RWPE2 (cell line): Measurements from ENCODE around the gene NECAB2.

Experiments used
- ATAC-seq: fragments of 200-7000 bp; cut with Tn5 transposase; 3 replicates; pipeline ENCODE4 v1.9.1; 2021; ENCODE audit warnings: low read depth
- DNase-seq: peaks from one replicate; pipeline ENCODE4 v3.0.0-alpha.2; 2020; ENCODE audit warnings: low spot score
- H3K27ac ChIP-seq: fragments of 450-650 bp; 2 replicates; pipeline ENCODE4 v1.5.1; 2017; ENCODE audit warnings: mild to moderate bottlenecking; ENCODE audit not compliant: poor library complexity, severe bottlenecking
- H3K27me3 ChIP-seq: fragments of 250-450 bp; sonication (Bioruptor Pico); 2 replicates; pipeline ENCODE4 v1.5.1; 2021; ENCODE audit warnings: mild to moderate bottlenecking, moderate library complexity; ENCODE audit not compliant: insufficient read depth, poor library complexity, severe bottlenecking
- H3K36me3 ChIP-seq: fragments of 250-450 bp; sonication (Bioruptor Pico); 2 replicates; pipeline ENCODE4 v1.5.1; 2020; ENCODE audit warnings: low read depth, mild to moderate bottlenecking, moderate library complexity
- H3K4me1 ChIP-seq: fragments of 250-450 bp; sonication (Bioruptor Pico); 2 replicates; pipeline ENCODE4 v1.5.1; 2021; ENCODE audit warnings: mild to moderate bottlenecking, moderate library complexity; ENCODE audit not compliant: insufficient read depth, poor library complexity, severe bottlenecking
- H3K4me3 ChIP-seq: fragments of 250-450 bp; sonication (Bioruptor Pico); 2 replicates; pipeline ENCODE4 v1.5.1; 2021; ENCODE audit warnings: mild to moderate bottlenecking, moderate library complexity; ENCODE audit not compliant: severe bottlenecking
- H3K9me3 ChIP-seq: fragments of 250-450 bp; sonication (Bioruptor Pico); 2 replicates; pipeline ENCODE4 v1.5.1; 2021; ENCODE audit warnings: mild to moderate bottlenecking, moderate library complexity; ENCODE audit not compliant: severe bottlenecking
- CTCF ChIP-seq: fragments of 450-650 bp; IDR thresholded peaks from one replicate; pipeline ENCODE4 v1.5.1; 2017; ENCODE audit warnings: mild to moderate bottlenecking, moderate library complexity; ENCODE audit not compliant: poor library complexity, severe bottlenecking

Gene NECAB2

GRCh38 chr16:83969771-83970429 lies 1.9 kb downstream of the NECAB2 start:
- Histone ChIP-seq H3K36me3 (no peaks in the 10 kb centered on the region), H3K27ac (no peak overlapping the region), H3K4me1 (no peaks in the 10 kb centered on the region), H3K4me3 (no peak overlapping the region), H3K9me3 (no peaks in the 10 kb centered on the region), H3K27me3 (peaks cover 5% of the 10 kb centered on the region)
- no peak for TF ChIP-seq CTCF
- ATAC-seq, result no peak
- DNase-seq, result no peak

- H3K4me1 ChIP-seq, result no peaks in the 10 kb centered on the region
- TF ChIP-seq CTCF, result no peak
These were observed 2.4 kb downstream of the NECAB2 start for GRCh38 chr16:83970430-83970815.

GRCh38 chr16:83971165-83972130 lies 3.4 kb downstream of the NECAB2 start:
- ATAC-seq (peak; percentile 40), DNase-seq (peak; percentile 25)
- H3K9me3 ChIP-seq, result no peaks in the 10 kb centered on the region
- peaks cover 5% of the 10 kb centered on the region for H3K27me3 ChIP-seq
- no peaks in the 10 kb centered on the region for H3K4me1 ChIP-seq
- H3K27ac ChIP-seq, result no peak overlapping the region
- no peak for TF ChIP-seq CTCF
- H3K4me3 ChIP-seq, result no peak overlapping the region
- no peaks in the 10 kb centered on the region for H3K36me3 ChIP-seq

More at GRCh38 chr16:83970430-83970815, 2.4 kb downstream of the NECAB2 start:
- Histone ChIP-seq H3K27me3 (peaks cover 5% of the 10 kb centered on the region), H3K36me3 (no peaks in the 10 kb centered on the region), H3K4me3 (no peak overlapping the region), H3K9me3 (no peaks in the 10 kb centered on the region), H3K27ac (no peak overlapping the region)
- no peak for ATAC-seq
- peak; percentile 38 for DNase-seq

- H3K36me3 ChIP-seq, result no peaks in the 10 kb centered on the region
- ATAC-seq (no peak), DNase-seq (no peak)
- H3K27ac ChIP-seq, result no peak overlapping the region
- TF ChIP-seq CTCF, result no peak
- no peaks in the 10 kb centered on the region for H3K9me3 ChIP-seq
- no peaks in the 10 kb centered on the region for H3K4me1 ChIP-seq
- no peak overlapping the region for H3K4me3 ChIP-seq
- H3K27me3 ChIP-seq, result peaks cover 5% of the 10 kb centered on the region
These were observed 4.4 kb downstream of the NECAB2 start for GRCh38 chr16:83972256-83973008.
